ENCODE results near the gene TNFRSF9.

- TF ChIP-seq EP300 (IDR thresholded peaks at IDR 0.05; ENCODE audit: borderline replicate concordance in 1 of 2, low read depth in 2 of 2, low read length in 2 of 2), result no peak
- TF ChIP-seq MAFK (IDR thresholded peaks at IDR 0.05; ENCODE audit: low read depth, low read length), result no peak
- TF ChIP-seq CTCF (IDR thresholded peaks at IDR 0.05; ENCODE audit: control extremely low read depth in 1 of 3, insufficient read depth in 1 of 3, low read depth in 1 of 3, low read length in 3 of 3), result no peak
- TF ChIP-seq TAF7 (optimal IDR thresholded peaks at IDR 0.05; ENCODE audit: borderline replicate concordance, low read depth, low read length), result no peak
Observed at GRCh38 chr1:7967196-7967595, 26.6 kb upstream of the TNFRSF9 start.

Data from H1 (cell line).